HUES64 (cell line): Measurements from ENCODE around the gene ZNF816.
A peak's percentile ranks its signal among the peaks of the same experiment; 100 is the strongest.
"Not testable (repeated sequence)": the region's sequence is repeated elsewhere in the genome, so short reads cannot be mapped to it uniquely, and the experiment has no call there.

ENCODE experiments used
- H3K27ac ChIP-seq: 2 replicates; pipeline ENCODE4 v1.7.0; 2013; ENCODE audit warnings: low read depth, low read length, inconsistent platforms
- H3K27me3 ChIP-seq: 2 replicates; pipeline ENCODE4 v1.6.1; 2013; ENCODE audit warnings: mild to moderate bottlenecking, low read length; ENCODE audit not compliant: insufficient read depth
- H3K36me3 ChIP-seq: 2 replicates; pipeline ENCODE4 v1.6.1; 2013; ENCODE audit warnings: mild to moderate bottlenecking, low read length; ENCODE audit not compliant: insufficient read depth
- H3K4me1 ChIP-seq: 2 replicates; pipeline ENCODE4 v1.6.1; 2013; ENCODE audit warnings: mild to moderate bottlenecking, low read length, moderate library complexity; ENCODE audit not compliant: insufficient read depth
- H3K4me3 ChIP-seq: 2 replicates; pipeline ENCODE4 v1.5.1; 2013; ENCODE audit warnings: mild to moderate bottlenecking, low read length, moderate library complexity
- H3K9ac ChIP-seq: 2 replicates; pipeline ENCODE4 v1.6.1; 2013; ENCODE audit warnings: mild to moderate bottlenecking, low read depth, low read length
- H3K9me3 ChIP-seq: 2 replicates; pipeline ENCODE4 v1.6.1; 2013; ENCODE audit warnings: low read depth, low read length; ENCODE audit not compliant: insufficient read depth
- WGBS: fragments of 150-250, 120-280 bp; methylation state at CpG from one replicate; pipeline ENCODE4 v1.1.7; 2013; ENCODE audit warnings: missing lambda C conversion rate; 5-methylcytosine and 5-hydroxymethylcytosine counted together

Gene ZNF816

DNA sequence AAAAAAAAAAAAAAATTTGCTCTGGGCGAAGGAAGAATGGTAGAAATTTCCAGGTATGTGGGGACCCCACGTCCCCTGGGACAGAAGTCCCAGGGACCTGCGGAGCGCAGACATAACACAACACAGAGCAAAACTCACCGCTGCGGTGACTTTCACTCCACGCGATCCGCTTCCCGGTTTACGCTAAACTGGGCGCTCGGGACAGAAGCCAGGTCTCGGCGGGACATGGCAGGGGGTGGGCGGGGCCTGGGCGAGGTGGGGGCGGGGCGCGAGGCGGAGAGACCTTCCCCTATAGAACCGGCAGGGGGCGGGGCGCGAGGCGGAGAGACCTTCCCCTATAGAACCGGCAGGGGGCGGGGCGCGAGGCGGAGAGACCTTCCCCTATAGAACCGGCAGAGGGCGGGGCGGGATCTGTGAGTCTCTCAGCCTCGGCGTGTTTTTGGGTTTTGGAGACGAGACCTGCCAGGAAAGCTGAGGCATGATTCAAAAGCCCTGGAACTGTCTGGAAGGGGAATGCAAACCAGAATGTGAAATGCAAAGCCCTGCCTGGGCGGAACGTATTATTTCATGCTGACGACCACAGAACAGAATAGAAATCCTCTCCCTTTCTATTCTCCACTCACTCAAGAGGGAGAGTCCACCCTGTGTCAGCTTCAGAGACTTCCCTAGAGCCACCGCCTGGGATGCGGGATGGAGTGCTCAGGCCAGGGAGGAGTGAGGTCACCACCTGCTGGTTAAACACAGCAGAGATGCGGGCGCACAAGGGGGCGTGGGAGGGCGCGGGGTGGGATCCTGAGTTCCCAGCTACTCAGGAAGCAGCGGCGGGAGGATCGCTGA lies 30.9 kb upstream of the ZNF816 start:
- no peaks in the 10 kb centered on the region for H3K36me3 ChIP-seq
- peaks cover 5% of the 10 kb centered on the region for H3K4me1 ChIP-seq
- H3K27me3 ChIP-seq, result peaks cover 25% of the 10 kb centered on the region
- peak overlapping the region; percentile 42; the same call in 1 of the 2 replicates for H3K9ac ChIP-seq
- H3K4me3 ChIP-seq, result peak overlapping the region; percentile 66
- no peaks in the 10 kb centered on the region for H3K9me3 ChIP-seq
- WGBS, result 3% methylated on average over 49 of the region's 50 CpGs
- H3K27ac ChIP-seq, result peak overlapping the region; percentile 32; the same call in 1 of the 2 replicates

DNA sequence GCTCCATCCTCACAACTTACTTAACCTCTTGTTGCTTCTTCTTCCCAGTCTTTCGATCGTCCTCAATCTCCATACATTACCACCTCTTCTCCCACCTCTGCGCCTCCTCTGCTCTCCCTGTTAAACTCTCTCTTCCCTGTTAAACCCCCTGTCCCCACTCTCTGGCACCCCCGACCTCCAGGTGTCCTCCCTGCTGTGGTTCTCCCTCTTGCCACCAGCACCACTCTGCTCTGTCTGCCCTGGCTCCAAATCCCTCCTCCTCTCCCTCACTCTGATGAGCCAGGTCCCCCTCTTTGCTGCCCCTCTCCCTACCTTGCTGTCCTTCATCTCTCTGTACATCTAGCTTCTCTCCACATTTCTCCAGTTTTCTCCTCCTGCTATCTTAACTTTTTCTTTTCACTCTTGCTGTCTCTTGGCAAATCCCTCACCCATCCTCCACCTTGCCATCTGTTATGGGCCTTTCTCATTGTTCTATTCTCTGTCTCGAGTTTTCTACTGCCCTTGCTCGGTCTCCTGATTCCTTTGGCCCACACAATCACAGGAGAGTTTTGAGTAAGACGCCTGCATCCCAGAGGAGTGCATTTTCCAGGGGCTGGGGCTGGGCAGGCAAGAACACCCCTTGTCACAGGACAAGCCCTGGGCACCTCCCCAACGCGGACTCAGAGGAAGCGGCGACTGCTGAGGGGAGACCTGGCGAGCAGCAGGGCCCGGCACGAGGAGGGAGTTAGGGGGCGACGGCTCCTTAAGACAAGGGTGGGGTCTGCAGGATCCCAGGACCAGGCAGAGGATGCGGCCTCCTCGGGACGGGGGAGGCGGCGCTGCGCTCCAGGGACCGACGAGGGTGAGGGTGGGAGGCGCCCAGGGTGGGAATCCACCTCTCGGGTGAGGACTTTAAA lies 29.7 kb upstream of the ZNF816 start:
- Histone ChIP-seq H3K9ac (no peak overlapping the region), H3K4me3 (peak overlapping the region; percentile 66)

DNA sequence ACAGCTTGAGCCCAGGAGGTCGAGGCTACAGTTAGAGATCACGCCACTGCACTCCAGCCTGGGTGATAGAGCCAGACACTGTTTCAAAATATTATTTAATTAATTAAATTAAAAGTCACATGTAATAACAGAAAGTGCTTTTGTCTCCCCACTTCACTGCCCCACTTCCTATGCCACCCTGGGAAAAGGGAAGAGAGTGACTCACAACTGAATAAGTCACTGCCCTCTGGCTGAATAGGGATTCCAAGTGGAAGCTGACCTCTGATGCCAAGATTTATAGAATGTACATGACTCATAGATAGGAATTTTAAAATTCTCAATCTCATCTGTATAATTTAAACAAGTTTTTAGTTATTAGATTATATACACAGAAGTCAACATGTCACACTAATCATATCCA lies 28.8 kb upstream of the ZNF816 start:
- H3K27ac ChIP-seq, result no peak overlapping the region

More for the DNA sequence above, 29.7 kb upstream of the ZNF816 start:
- 27% methylated on average over 26 of the region's 26 CpGs for WGBS
- peaks cover 19% of the 10 kb centered on the region for H3K27me3 ChIP-seq
- H3K36me3 ChIP-seq, result no peaks in the 10 kb centered on the region
- no peak overlapping the region for H3K27ac ChIP-seq
- no peaks in the 10 kb centered on the region; the same call in 1 of the 2 replicates for H3K4me1 ChIP-seq
- H3K9me3 ChIP-seq, result no peaks in the 10 kb centered on the region

DNA sequence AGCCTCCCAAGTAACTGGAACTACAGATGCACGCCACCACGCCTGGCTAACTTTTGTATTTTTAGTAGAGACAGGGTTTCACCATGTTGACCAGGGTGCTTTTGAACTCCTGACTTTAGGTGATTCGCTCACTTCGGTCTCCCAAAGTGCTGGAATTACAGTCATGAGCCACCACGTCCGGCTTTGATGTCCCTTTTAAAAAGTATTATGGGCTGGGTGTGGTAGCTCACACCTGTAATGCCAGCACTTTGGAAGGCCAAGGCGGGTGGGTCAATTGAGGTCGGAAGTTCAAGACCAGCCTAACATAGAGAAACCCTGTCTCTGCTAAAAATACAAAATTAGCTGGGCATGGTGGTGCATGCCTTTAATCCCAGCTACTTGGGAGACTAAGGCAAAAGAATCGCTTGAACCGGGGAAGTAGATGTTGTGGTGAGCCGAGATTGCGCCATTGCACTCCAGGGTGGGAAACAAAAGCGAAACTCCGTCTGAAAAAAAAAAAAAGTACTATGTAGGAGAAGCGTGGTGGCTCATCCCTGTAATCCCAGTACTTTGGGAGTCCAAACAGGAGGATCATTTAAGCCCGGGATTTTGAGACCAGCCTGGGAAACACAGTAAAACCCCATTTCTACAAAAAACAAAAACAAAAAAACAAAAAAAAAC lies 28.2 kb upstream of the ZNF816 start:
- Histone ChIP-seq H3K4me3 (no peak overlapping the region), H3K4me1 (no peaks in the 10 kb centered on the region; the same call in 1 of the 2 replicates), H3K9me3 (peaks cover 6% of the 10 kb centered on the region; the same call in 1 of the 2 replicates), H3K9ac (no peak overlapping the region), H3K27me3 (peaks cover 19% of the 10 kb centered on the region), H3K27ac (no peak overlapping the region), H3K36me3 (peaks cover 5% of the 10 kb centered on the region)
- WGBS, result 92% methylated on average over 16 of the region's 16 CpGs

More for the DNA sequence above, 28.8 kb upstream of the ZNF816 start:
- peaks cover 5% of the 10 kb centered on the region; the same call in 1 of the 2 replicates for H3K9me3 ChIP-seq
- H3K4me3 ChIP-seq, result no peak overlapping the region
- peaks cover 19% of the 10 kb centered on the region for H3K27me3 ChIP-seq
- WGBS, result 88% methylated on average over 1 of the region's 2 CpGs
- H3K36me3 ChIP-seq, result peaks cover under 1% of the 10 kb centered on the region; the same call in 1 of the 2 replicates
- H3K9ac ChIP-seq, result no peak overlapping the region
- no peaks in the 10 kb centered on the region; the same call in 1 of the 2 replicates for H3K4me1 ChIP-seq

DNA sequence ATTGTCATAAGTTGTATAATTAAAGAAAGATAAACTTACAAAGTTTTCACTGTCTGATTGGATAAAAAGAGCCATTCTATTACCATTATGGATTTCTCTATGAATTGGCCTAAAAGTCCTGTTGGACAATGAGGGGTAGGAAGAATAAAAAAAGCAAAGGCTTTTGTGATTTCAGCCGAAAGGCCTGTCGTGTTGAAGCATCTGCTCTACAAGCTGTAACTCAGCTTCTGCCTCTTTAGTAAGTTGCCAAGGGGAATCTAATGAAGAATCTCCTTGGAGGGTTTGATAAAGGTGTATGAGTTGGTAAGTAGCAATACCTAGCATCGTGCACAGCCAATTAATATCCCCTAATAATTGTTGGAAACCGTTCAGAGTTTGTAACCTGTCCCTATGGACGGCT lies 25.8 kb upstream of the ZNF816 start:
- H3K4me1 ChIP-seq, result no peaks in the 10 kb centered on the region; the same call in 1 of the 2 replicates
- H3K27ac ChIP-seq, result no peak overlapping the region
- no peak overlapping the region for H3K4me3 ChIP-seq
- peaks cover 18% of the 10 kb centered on the region; the same call in 1 of the 2 replicates for H3K9me3 ChIP-seq
- WGBS, result 97% methylated on average over 4 of the region's 5 CpGs
- peaks cover 19% of the 10 kb centered on the region for H3K27me3 ChIP-seq
- H3K9ac ChIP-seq, result no peak overlapping the region
- peaks cover 19% of the 10 kb centered on the region for H3K36me3 ChIP-seq

DNA sequence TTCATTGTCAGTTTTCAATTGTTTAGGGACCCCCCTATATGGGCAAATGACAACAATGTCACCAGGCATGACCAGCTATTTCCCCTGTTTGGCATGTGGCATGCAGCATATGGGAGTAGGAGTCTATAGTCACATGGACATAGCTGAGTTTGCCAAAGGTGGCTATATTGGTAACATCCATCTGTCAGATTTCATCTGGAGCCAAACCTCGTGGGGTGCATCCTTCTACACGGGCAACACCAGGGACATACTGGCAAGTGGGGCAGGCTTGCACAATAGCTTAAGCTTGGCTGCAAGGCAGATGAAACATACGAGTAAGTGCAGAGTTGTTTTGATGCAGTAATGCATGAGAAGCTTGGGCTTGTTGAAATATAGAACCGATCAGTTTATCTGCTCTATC lies 24.5 kb upstream of the ZNF816 start:
- H3K36me3 ChIP-seq, result peaks cover 19% of the 10 kb centered on the region
- no peak overlapping the region for H3K9ac ChIP-seq
- no peak overlapping the region for H3K27ac ChIP-seq
- H3K9me3 ChIP-seq, result peaks cover 18% of the 10 kb centered on the region; the same call in 1 of the 2 replicates
- H3K4me3 ChIP-seq, result no peak overlapping the region
- H3K4me1 ChIP-seq, result no peaks in the 10 kb centered on the region; the same call in 1 of the 2 replicates
- 92% methylated on average over 4 of the region's 4 CpGs for WGBS
- H3K27me3 ChIP-seq, result peaks cover 10% of the 10 kb centered on the region

DNA sequence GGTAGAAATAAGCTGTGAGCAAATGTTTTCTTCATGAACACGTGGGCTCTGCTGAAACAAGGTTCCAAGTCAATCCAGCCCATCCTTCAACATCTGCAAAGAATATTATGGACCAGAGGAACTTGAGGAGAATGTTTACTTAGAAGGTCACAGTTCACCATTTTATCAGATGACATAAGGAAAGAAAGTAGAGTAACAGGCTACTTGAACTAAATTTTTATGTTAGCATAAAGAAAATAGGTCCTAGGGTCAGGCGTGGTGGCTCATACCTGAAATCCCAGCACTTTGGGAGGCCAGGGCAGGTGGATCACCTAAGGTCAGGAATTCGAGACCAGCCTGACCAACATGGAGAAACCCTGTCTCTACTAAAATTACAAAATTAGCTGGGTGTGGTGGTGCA lies 20.5 kb upstream of the ZNF816 start:
- not testable (repeated sequence) for H3K4me3 ChIP-seq, H3K9ac ChIP-seq, H3K4me1 ChIP-seq, H3K27me3 ChIP-seq, H3K27ac ChIP-seq
- Histone ChIP-seq H3K36me3 (peaks cover 19% of the 10 kb centered on the region), H3K9me3 (peaks cover 18% of the 10 kb centered on the region; the same call in 1 of the 2 replicates)
- 84% methylated on average over 3 of the region's 3 CpGs for WGBS

DNA sequence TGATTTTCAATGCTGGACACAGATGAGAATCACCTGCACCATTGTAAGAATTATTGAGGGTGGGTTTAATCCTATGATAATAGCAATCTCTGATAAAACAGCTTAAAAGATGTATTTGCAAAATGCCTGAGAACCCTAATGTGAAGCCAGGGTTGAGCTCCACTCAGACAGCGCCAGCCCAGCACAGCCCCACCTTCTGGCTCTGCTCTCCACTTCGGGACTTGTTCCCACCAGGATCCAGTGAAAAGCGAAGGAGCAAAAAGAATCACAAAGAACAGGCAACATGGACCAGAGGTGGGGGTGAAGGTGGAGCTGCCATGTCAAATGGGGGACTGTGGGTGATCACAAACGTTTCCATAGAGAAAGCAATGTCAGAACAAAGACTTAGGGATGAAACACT lies 18.6 kb upstream of the ZNF816 start:
- no peak overlapping the region for H3K4me3 ChIP-seq
- no peak overlapping the region for H3K9ac ChIP-seq
- WGBS, result 64% methylated on average over 4 of the region's 4 CpGs
- no peaks in the 10 kb centered on the region for H3K4me1 ChIP-seq
- H3K36me3 ChIP-seq, result peaks cover 17% of the 10 kb centered on the region
- peaks cover 13% of the 10 kb centered on the region; the same call in 1 of the 2 replicates for H3K9me3 ChIP-seq
- H3K27me3 ChIP-seq, result no peaks in the 10 kb centered on the region
- no peak overlapping the region for H3K27ac ChIP-seq

DNA sequence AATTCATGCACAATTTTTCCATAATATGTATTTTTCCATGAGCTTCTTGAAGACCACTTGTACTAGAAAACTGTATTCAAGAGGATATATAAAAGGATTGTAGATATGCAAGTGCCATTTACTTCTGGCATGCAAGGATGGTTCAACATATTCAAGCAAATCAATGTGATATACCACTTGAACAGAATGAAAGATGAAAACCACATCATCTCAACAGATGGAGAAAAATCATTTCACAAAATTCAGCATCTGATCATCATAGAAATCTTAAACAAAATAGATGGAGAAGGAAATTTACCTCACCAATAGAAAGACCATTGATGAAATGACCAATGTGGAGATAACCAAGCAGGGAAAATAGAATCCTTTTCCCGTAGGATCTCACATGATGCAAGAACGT lies 5.1 kb upstream of the ZNF816 start:
- Histone ChIP-seq H3K4me3 (no peak overlapping the region), H3K36me3 (peaks cover 9% of the 10 kb centered on the region; the same call in 1 of the 2 replicates), H3K9me3 (peaks cover 9% of the 10 kb centered on the region; the same call in 1 of the 2 replicates), H3K9ac (no peak overlapping the region), H3K4me1 (peaks cover 8% of the 10 kb centered on the region), H3K27me3 (no peaks in the 10 kb centered on the region), H3K27ac (no peak overlapping the region)
- 100% methylated on average over 2 of the region's 2 CpGs for WGBS

DNA sequence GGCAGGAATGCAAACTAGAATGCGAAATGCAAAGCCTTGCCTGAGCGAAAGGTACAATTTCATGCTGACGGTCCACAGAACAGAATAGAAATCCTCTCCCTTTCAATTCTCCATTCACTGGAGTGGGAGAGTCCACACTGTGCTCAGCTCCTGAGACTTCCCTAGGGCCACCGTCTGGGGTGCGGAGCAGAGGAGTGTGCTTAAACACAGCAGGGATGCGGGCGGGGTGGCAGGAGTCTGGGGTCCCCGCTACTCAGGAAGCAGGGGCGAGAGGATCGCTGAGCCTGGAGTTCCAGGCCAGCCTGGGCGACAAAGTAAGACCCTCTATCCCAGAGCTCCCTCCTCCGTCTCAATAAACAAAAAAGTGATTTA lies 552 bp upstream of the ZNF816 start:
- H3K36me3 ChIP-seq, result peaks cover 8% of the 10 kb centered on the region; the same call in 1 of the 2 replicates
- 5% methylated on average over 12 of the region's 12 CpGs for WGBS
- peaks cover 9% of the 10 kb centered on the region; the same call in 1 of the 2 replicates for H3K9me3 ChIP-seq
- H3K9ac ChIP-seq, result peak overlapping the region; percentile 75
- peaks cover 17% of the 10 kb centered on the region for H3K4me1 ChIP-seq
- H3K4me3 ChIP-seq, result peak overlapping the region; percentile 98
- H3K27me3 ChIP-seq, result no peaks in the 10 kb centered on the region
- peak overlapping the region; percentile 64 for H3K27ac ChIP-seq
